WERI-Rb-1 (cell line): ENCODE results near the gene FTSJ1.

Experiments used
- DNase-seq: peaks from one replicate; pipeline ENCODE4 v3.0.0-alpha.2; 2020
- H3K27ac ChIP-seq: fragments of 250-450 bp; sonication (Bioruptor Pico); 2 replicates; pipeline ENCODE4 v1.5.1; 2020; ENCODE audit warnings: mild to moderate bottlenecking, moderate library complexity
- H3K27me3 ChIP-seq: fragments of 250-450 bp; sonication (Bioruptor Pico); 2 replicates; pipeline ENCODE4 v1.5.1; 2021; ENCODE audit warnings: mild to moderate bottlenecking, low read depth, moderate library complexity; ENCODE audit not compliant: insufficient read depth, severe bottlenecking
- H3K36me3 ChIP-seq: fragments of 250-450 bp; sonication (Bioruptor Pico); 2 replicates; pipeline ENCODE4 v1.5.1; 2020; ENCODE audit warnings: mild to moderate bottlenecking, moderate library complexity
- H3K4me3 ChIP-seq: 2 replicates; pipeline ENCODE4 v1.5.1; 2011; ENCODE audit warnings: low read depth, mild to moderate bottlenecking, control low read depth, low read length
- H3K9me3 ChIP-seq: fragments of 250-450 bp; sonication (Bioruptor Pico); 2 replicates; pipeline ENCODE4 v1.5.1; 2021; ENCODE audit warnings: mild to moderate bottlenecking, moderate library complexity; ENCODE audit not compliant: severe bottlenecking
- CTCF ChIP-seq: IDR thresholded peaks from 2 replicates; pipeline ENCODE4 v1.5.1; 2011; ENCODE audit warnings: low read depth, mild to moderate bottlenecking, control low read depth, inconsistent platforms, low read length

The FTSJ1 gene

DNA sequence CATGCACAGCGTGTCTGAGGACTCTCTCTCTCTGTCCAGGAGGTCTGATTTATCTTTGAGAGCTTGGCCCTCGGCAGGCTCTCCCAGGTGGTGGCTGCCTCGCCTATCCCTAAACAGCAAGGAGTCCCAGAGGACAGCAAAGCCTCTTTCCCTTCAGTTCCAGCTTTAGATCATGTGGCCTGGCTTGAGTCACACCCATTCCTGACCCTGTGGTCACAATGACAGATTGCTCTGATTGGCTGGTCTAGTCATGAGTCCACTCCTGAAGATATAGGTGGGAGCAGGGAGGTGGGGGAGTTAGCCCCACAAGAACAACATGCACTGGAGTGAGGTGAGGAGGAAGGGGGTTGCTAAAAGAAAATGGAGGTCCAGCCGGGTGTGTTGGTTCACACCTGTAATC is 20.7 kb downstream of the FTSJ1 start:
- Histone ChIP-seq H3K4me3 (no peak overlapping the region), H3K36me3 (no peaks in the 10 kb centered on the region), H3K27me3 (peaks cover 8% of the 10 kb centered on the region), H3K27ac (no peak overlapping the region), H3K9me3 (no peaks in the 10 kb centered on the region)
- no peak for DNase-seq
- TF ChIP-seq CTCF: no peak

- DNase-seq: no peak
- Histone ChIP-seq H3K27ac (no peak overlapping the region), H3K4me3 (no peak overlapping the region), H3K27me3 (peaks cover 8% of the 10 kb centered on the region), H3K36me3 (no peaks in the 10 kb centered on the region), H3K9me3 (no peaks in the 10 kb centered on the region)
- TF ChIP-seq CTCF: no peak
These were observed 21.9 kb downstream of the FTSJ1 start for GRCh38 chrX:48497871-48498270.

- Histone ChIP-seq H3K36me3 (no peaks in the 10 kb centered on the region), H3K27ac (no peak overlapping the region), H3K4me3 (no peak overlapping the region), H3K27me3 (peaks cover 8% of the 10 kb centered on the region), H3K9me3 (no peaks in the 10 kb centered on the region)
- no peak for TF ChIP-seq CTCF
- DNase-seq: no peak
These were observed 22.4 kb downstream of the FTSJ1 start for GRCh38 chrX:48498374-48498809.

DNA sequence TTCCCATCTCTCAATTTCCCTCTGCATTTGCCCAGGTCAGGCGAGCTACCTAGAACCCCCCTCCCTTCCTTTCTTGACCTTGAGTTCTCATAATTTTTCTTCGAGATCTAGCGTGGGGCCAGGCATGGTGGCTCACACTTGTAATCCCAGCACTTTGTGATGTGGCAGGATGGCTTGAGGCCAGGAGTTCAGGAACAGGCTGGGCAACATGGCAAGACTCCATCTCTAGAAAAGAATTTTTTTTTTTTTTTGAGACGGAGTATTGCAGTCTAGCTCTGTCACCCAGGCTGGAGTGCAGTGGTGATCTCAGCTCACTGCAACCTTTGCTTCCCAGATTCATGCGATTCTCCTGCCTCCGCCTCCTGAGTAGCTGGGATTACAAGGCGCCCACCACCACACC is 28.3 kb downstream of the FTSJ1 start:
- no peak for TF ChIP-seq CTCF
- H3K36me3 ChIP-seq: no peaks in the 10 kb centered on the region
- H3K27ac ChIP-seq: no peak overlapping the region
- no peak overlapping the region for H3K4me3 ChIP-seq
- no peak for DNase-seq
- H3K9me3 ChIP-seq: no peaks in the 10 kb centered on the region
- peaks cover 1% of the 10 kb centered on the region for H3K27me3 ChIP-seq

DNA sequence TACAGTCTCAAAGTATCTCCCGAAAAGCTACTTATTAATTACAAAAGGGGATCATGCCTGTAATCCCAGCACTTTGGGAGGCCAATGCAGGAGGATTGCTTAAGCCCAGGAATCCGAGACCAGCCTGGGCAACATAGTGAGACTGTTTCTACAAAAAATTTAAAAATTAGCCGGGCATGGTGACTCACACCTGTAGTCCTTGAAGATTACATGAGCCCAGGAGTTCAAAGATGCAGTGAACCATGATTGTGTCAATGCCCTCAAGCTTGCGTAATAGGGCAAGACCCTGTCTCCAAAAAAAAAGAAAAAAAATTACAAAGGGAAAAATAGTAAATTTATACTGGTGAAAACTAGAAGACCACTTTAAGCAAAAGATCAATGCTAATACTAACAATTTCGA is 29.5 kb downstream of the FTSJ1 start:
- no peak for TF ChIP-seq CTCF
- Histone ChIP-seq H3K9me3 (no peaks in the 10 kb centered on the region), H3K27me3 (peaks cover 6% of the 10 kb centered on the region), H3K4me3 (no peak overlapping the region), H3K27ac (no peak overlapping the region), H3K36me3 (no peaks in the 10 kb centered on the region)
- no peak for DNase-seq

DNA sequence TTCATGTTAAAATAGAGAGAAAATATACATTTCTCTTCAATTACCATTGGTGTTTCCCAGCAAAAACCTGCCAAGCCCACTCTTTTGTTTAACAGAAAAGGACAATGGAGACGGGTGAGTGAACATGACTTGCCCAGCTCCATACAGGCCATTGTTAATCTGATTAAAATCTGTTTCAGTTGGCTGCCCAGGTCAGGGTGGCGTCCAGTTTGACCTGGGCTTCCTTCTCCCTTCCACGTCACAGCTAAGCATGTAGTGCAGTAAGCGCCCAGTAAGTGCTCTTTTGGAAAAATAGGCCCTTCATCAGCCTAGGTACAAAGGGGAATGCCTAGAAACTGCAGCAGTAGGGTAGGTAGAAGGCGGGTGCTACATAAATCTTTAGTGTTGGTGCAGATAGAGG is 31.2 kb downstream of the FTSJ1 start:
- no peak for DNase-seq
- Histone ChIP-seq H3K4me3 (no peak overlapping the region), H3K27ac (peak overlapping the region; percentile 7; the same call in 1 of the 2 replicates), H3K9me3 (no peaks in the 10 kb centered on the region), H3K27me3 (peaks cover 6% of the 10 kb centered on the region), H3K36me3 (no peaks in the 10 kb centered on the region)
- no peak for TF ChIP-seq CTCF
